ENCODE data around the gene ADGRG4. TPM values are rescaled to one million over a fixed set of nuclear protein-coding genes. Genes with fewer than 3 reads are reported as not detected.

Gene ADGRG4
- polyA plus RNA-seq, 1 of the 3 experiments (the other 2 are of a cell fraction): not detected

DNA sequence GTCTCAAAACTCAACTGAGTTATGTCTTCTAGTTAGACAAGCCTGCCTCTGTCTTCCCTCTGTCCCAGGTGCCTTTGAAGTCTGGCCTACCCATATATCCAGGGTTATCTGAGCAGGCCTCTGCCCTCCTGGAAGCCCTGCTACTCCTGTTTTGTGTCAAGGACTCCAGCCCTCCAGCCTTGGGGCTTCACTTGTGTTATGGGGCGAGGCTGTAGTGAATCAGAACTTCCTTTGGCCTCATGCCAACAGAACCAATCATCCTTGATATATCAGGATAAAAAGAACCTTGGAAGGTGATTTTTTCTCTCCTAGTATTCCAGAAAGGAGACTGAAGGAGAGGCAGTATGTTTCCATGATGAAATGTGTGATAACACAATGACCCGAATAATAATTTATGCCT, 8.9 kb upstream of the ADGRG4 start:
- no peak overlapping the region for H3K27ac ChIP-seq (ENCODE audit: low read depth in 2 of 2, low read length in 1 of 2)
- H3K4me3 ChIP-seq (ENCODE audit: low read depth in 2 of 2, low read length in 1 of 2): no peak overlapping the region
- H3F3A ChIP-seq (replicated peaks; ENCODE audit: insufficient read depth): no peaks in the 10 kb centered on the region
- H4K20me1 ChIP-seq (ENCODE audit: insufficient read depth): no peaks in the 10 kb centered on the region
- ChIA-PET POLR2A (no interaction called here), CTCF (no interaction called here)
- H3K36me3 ChIP-seq (replicated peaks in 1 of 2; ENCODE audit: control insufficient read depth in 1 of 2, insufficient read depth in 2 of 2, low read length in 1 of 2): no peaks in the 10 kb centered on the region
- no peaks in the 10 kb centered on the region for H3K4me1 ChIP-seq (ENCODE audit: control insufficient read depth in 1 of 2, insufficient read depth in 2 of 2, low read depth in 1 of 2, low read length in 1 of 2)
- H3K79me2 ChIP-seq (ENCODE audit: insufficient read depth): no peaks in the 10 kb centered on the region
- no peaks in the 10 kb centered on the region for H3K9me2 ChIP-seq
- H3K9me3 ChIP-seq: no peaks in the 10 kb centered on the region
- 31% methylated on average over 2 of the region's 2 CpGs for WGBS (ENCODE audit: low lambda C conversion rate)
- no peak for DNase-seq
- H2AFZ ChIP-seq (ENCODE audit: low read depth): no peak overlapping the region
- no peak for TF ChIP-seq PBX3 (IDR thresholded peaks at IDR 0.05)
- H3K27me3 ChIP-seq (ENCODE audit: insufficient read depth): no peaks in the 10 kb centered on the region; the same call in 1 of the 2 replicates
- H3K4me2 ChIP-seq: no peak overlapping the region
- H3K9ac ChIP-seq: no peak overlapping the region

GRCh38 chrX:136292656-136293055, 8.1 kb upstream of the ADGRG4 start:
- H3K9me2 ChIP-seq: no peaks in the 10 kb centered on the region
- ChIA-PET POLR2A (no interaction called here), CTCF (no interaction called here)
- 9% methylated on average over 2 of the region's 2 CpGs for WGBS (ENCODE audit: low lambda C conversion rate)
- no peak overlapping the region for H3K27ac ChIP-seq (ENCODE audit: low read depth in 2 of 2, low read length in 1 of 2)
- H4K20me1 ChIP-seq (ENCODE audit: insufficient read depth): no peaks in the 10 kb centered on the region
- no peaks in the 10 kb centered on the region for H3K4me1 ChIP-seq (ENCODE audit: control insufficient read depth in 1 of 2, insufficient read depth in 2 of 2, low read depth in 1 of 2, low read length in 1 of 2)
- no peak overlapping the region for H3K4me2 ChIP-seq
- H3K9me3 ChIP-seq: no peaks in the 10 kb centered on the region
- DNase-seq: no peak
- TF ChIP-seq YY1 (IDR thresholded peaks at IDR 0.05; ENCODE audit: low read depth): no peak
- no peaks in the 10 kb centered on the region for H3K36me3 ChIP-seq (replicated peaks in 1 of 2; ENCODE audit: control insufficient read depth in 1 of 2, insufficient read depth in 2 of 2, low read length in 1 of 2)
- H2AFZ ChIP-seq (ENCODE audit: low read depth): no peak overlapping the region
- no peaks in the 10 kb centered on the region; the same call in 1 of the 2 replicates for H3K27me3 ChIP-seq (ENCODE audit: insufficient read depth)
- H3K9ac ChIP-seq: no peak overlapping the region
- no peaks in the 10 kb centered on the region for H3K79me2 ChIP-seq (ENCODE audit: insufficient read depth)
- H3K4me3 ChIP-seq (ENCODE audit: low read depth in 2 of 2, low read length in 1 of 2): no peak overlapping the region
- H3F3A ChIP-seq (replicated peaks; ENCODE audit: insufficient read depth): no peaks in the 10 kb centered on the region

GRCh38 chrX:136295380-136295779, 5.4 kb upstream of the ADGRG4 start:
- Histone ChIP-seq H3K9ac (no peak overlapping the region), H3K4me2 (no peak overlapping the region), H3K27me3 (ENCODE audit: insufficient read depth) (no peaks in the 10 kb centered on the region; the same call in 1 of the 2 replicates), H2AFZ (ENCODE audit: low read depth) (no peak overlapping the region), H3F3A (replicated peaks; ENCODE audit: insufficient read depth) (no peaks in the 10 kb centered on the region), H3K4me1 (ENCODE audit: control insufficient read depth in 1 of 2, insufficient read depth in 2 of 2, low read depth in 1 of 2, low read length in 1 of 2) (no peaks in the 10 kb centered on the region), H3K36me3 (replicated peaks in 1 of 2; ENCODE audit: control insufficient read depth in 1 of 2, insufficient read depth in 2 of 2, low read length in 1 of 2) (no peaks in the 10 kb centered on the region), H4K20me1 (ENCODE audit: insufficient read depth) (no peaks in the 10 kb centered on the region), H3K9me2 (no peaks in the 10 kb centered on the region), H3K4me3 (ENCODE audit: low read depth in 2 of 2, low read length in 1 of 2) (no peak overlapping the region), H3K79me2 (ENCODE audit: insufficient read depth) (no peaks in the 10 kb centered on the region), H3K9me3 (no peaks in the 10 kb centered on the region), H3K27ac (ENCODE audit: low read depth in 2 of 2, low read length in 1 of 2) (no peak overlapping the region)
- DNase-seq: no peak
- WGBS (ENCODE audit: low lambda C conversion rate): 34% methylated on average over 8 of the region's 8 CpGs
- ChIA-PET POLR2A (no interaction called here), CTCF (interaction anchor here (1.2 kb wide), 1 partner anchor 18 kb away, joined by 3 read pairs; no protein-coding TSS in a partner anchor)
- TF ChIP-seq FOXM1 (IDR thresholded peaks at IDR 0.05; ENCODE audit: low read depth) (no peak), TAF1 (IDR thresholded peaks at IDR 0.05; ENCODE audit: borderline replicate concordance, low read depth, low read length) (no peak), NRF1 (IDR thresholded peaks at IDR 0.05; ENCODE audit: low read depth, low read length) (no peak), GATA2 (CRISPR knock-in tag; IDR thresholded peaks at IDR 0.05) (no peak), TCF12 (IDR thresholded peaks at IDR 0.05) (no peak), RCOR1 (IDR thresholded peaks at IDR 0.05; ENCODE audit: low read length) (no peak), NFIC (IDR thresholded peaks at IDR 0.05; ENCODE audit: borderline replicate concordance) (no peak), POLR2AphosphoS5 (IDR thresholded peaks at IDR 0.05; ENCODE audit: low read depth, low read length) (no peak)
- TF ChIP-seq, protein P1, sequence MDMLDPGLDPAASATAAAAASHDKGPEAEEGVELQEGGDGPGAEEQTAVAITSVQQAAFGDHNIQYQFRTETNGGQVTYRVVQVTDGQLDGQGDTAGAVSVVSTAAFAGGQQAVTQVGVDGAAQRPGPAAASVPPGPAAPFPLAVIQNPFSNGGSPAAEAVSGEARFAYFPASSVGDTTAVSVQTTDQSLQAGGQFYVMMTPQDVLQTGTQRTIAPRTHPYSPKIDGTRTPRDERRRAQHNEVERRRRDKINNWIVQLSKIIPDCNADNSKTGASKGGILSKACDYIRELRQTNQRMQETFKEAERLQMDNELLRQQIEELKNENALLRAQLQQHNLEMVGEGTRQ (IDR thresholded peaks at IDR 0.05; ENCODE audit: borderline replicate concordance, low read depth, low read length): no peak
- TF ChIP-seq, protein P2, sequence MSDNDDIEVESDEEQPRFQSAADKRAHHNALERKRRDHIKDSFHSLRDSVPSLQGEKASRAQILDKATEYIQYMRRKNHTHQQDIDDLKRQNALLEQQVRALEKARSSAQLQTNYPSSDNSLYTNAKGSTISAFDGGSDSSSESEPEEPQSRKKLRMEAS (IDR thresholded peaks at IDR 0.05; ENCODE audit: low read depth): no peak

All from SK-N-SH (cell line).